Measurements from ENCODE around the gene ZNF296. TPM values are rescaled to one million over a fixed set of nuclear protein-coding genes. Genes with fewer than 3 reads are reported as not detected.

ZNF296 gene
- total and polyA plus RNA-seq, 2 of the 13 experiments (the other 11 are each of a cell fraction or from before 2014, with no cell fraction given): 0.26 to 0.62 TPM

DNA sequence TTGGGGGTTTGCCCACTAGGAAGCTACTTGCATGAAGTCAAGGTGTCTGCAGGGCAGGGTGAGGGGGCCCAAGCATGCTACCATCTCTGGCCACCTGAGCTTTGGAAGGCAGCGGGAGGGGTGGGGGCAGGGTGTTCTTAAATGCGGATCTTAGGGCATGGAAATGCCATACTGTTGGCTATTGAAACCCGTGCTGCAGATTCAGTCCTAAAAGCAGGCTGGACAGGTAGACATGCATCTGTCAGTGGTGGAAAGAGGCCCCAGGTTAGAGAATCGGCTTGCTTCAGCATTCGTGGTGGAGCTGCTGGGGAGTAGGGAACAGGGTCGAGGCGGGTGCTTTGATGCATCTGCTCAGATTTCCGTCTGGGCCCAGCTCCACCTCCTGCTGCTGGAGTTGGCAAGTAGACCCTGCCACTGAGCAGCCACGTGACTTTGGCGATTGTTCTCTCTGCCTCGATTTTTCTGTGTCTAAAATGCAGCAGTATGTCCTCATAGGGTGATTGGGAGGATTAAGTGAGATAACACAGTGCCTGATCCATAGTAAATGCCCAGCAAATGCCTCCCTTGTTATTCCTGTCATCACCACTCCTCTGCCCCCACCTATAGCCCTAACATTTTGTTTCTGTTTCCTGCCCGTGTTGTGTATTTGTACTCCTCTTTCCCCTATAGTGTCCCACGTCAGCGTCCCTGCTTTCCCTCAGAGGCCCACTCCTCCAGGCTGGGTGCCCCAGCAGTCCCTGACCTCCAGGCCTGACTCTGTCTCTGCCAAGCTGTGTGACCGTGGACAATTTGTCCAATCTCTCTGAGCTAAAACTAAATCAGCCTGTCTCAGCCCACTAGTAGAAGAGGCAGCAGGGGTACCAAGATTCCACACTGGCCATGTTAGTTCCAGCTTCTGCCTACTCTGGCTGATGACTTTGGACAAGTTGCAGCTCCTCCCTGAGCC, 22.5 kb upstream of the ZNF296 start (continued):
- TF ChIP-seq, protein P1, sequence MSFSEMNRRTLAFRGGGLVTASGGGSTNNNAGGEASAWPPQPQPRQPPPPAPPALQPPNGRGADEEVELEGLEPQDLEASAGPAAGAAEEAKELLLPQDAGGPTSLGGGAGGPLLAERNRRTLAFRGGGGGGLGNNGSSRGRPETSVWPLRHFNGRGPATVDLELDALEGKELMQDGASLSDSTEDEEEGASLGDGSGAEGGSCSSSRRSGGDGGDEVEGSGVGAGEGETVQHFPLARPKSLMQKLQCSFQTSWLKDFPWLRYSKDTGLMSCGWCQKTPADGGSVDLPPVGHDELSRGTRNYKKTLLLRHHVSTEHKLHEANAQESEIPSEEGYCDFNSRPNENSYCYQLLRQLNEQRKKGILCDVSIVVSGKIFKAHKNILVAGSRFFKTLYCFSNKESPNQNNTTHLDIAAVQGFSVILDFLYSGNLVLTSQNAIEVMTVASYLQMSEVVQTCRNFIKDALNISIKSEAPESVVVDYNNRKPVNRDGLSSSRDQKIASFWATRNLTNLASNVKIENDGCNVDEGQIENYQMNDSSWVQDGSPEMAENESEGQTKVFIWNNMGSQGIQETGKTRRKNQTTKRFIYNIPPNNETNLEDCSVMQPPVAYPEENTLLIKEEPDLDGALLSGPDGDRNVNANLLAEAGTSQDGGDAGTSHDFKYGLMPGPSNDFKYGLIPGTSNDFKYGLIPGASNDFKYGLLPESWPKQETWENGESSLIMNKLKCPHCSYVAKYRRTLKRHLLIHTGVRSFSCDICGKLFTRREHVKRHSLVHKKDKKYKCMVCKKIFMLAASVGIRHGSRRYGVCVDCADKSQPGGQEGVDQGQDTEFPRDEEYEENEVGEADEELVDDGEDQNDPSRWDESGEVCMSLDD (CRISPR knock-in tag; IDR thresholded peaks at IDR 0.05; ENCODE audit: borderline replicate concordance): no peak
- TF ChIP-seq, protein P2, sequence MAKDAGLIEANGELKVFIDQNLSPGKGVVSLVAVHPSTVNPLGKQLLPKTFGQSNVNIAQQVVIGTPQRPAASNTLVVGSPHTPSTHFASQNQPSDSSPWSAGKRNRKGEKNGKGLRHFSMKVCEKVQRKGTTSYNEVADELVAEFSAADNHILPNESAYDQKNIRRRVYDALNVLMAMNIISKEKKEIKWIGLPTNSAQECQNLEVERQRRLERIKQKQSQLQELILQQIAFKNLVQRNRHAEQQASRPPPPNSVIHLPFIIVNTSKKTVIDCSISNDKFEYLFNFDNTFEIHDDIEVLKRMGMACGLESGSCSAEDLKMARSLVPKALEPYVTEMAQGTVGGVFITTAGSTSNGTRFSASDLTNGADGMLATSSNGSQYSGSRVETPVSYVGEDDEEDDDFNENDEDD (CRISPR knock-in tag; IDR thresholded peaks at IDR 0.05; ENCODE audit: borderline replicate concordance): peak; percentile 8; the same call in 1 of the 2 replicates
- TF ChIP-seq, protein P3, sequence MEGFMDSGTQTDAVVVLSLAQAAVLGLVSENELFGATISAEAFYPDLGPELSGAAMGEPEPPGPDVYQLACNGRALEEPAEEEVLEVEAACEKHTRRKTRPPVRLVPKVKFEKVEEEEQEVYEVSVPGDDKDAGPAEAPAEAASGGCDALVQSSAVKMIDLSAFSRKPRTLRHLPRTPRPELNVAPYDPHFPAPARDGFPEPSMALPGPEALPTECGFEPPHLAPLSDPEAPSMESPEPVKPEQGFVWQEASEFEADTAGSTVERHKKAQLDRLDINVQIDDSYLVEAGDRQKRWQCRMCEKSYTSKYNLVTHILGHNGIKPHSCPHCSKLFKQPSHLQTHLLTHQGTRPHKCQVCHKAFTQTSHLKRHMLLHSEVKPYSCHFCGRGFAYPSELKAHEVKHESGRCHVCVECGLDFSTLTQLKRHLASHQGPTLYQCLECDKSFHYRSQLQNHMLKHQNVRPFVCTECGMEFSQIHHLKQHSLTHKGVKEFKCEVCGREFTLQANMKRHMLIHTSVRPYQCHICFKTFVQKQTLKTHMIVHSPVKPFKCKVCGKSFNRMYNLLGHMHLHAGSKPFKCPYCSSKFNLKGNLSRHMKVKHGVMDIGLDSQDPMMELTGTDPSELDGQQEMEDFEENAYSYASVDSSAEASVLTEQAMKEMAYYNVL (CRISPR knock-in tag; IDR thresholded peaks at IDR 0.05; ENCODE audit: borderline replicate concordance): 0 out of 2 replicates have a peak, but pooled peaks have one; percentile 15
- peak in 1 of 2 experiments; percentile 2; a peak in 1 of 4 replicates for TF ChIP-seq EP300 (IDR thresholded peaks at IDR 0.05; ENCODE audit: low read depth in 2 of 2, low read length in 2 of 2)
- no peak for TF ChIP-seq EP300 (CRISPR knock-in tag; IDR thresholded peaks at IDR 0.05; ENCODE audit: borderline replicate concordance)
- TF ChIP-seq, protein P4, sequence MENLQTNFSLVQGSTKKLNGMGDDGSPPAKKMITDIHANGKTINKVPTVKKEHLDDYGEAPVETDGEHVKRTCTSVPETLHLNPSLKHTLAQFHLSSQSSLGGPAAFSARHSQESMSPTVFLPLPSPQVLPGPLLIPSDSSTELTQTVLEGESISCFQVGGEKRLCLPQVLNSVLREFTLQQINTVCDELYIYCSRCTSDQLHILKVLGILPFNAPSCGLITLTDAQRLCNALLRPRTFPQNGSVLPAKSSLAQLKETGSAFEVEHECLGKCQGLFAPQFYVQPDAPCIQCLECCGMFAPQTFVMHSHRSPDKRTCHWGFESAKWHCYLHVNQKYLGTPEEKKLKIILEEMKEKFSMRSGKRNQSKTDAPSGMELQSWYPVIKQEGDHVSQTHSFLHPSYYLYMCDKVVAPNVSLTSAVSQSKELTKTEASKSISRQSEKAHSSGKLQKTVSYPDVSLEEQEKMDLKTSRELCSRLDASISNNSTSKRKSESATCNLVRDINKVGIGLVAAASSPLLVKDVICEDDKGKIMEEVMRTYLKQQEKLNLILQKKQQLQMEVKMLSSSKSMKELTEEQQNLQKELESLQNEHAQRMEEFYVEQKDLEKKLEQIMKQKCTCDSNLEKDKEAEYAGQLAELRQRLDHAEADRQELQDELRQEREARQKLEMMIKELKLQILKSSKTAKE (CRISPR knock-in tag; IDR thresholded peaks at IDR 0.05; ENCODE audit: borderline replicate concordance): 0 out of 2 replicates have a peak, but pooled peaks have one; percentile 14
- TF ChIP-seq, protein P5, sequence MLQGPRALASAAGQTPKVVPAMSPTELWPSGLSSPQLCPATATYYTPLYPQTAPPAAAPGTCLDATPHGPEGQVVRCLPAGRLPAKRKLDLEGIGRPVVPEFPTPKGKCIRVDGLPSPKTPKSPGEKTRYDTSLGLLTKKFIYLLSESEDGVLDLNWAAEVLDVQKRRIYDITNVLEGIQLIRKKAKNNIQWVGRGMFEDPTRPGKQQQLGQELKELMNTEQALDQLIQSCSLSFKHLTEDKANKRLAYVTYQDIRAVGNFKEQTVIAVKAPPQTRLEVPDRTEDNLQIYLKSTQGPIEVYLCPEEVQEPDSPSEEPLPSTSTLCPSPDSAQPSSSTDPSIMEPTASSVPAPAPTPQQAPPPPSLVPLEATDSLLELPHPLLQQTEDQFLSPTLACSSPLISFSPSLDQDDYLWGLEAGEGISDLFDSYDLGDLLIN (CRISPR knock-in tag; IDR thresholded peaks at IDR 0.05; ENCODE audit: borderline replicate concordance): no peak
- TF ChIP-seq ZNF747 (CRISPR knock-in tag; IDR thresholded peaks at IDR 0.05; ENCODE audit: borderline replicate concordance): no peak
- TF ChIP-seq NR2F2 (IDR thresholded peaks at IDR 0.05; ENCODE audit: borderline replicate concordance, low read depth): no peak
- no peak for TF ChIP-seq ZNF230 (CRISPR knock-in tag; IDR thresholded peaks at IDR 0.05)
- TF ChIP-seq TOE1 (CRISPR knock-in tag; IDR thresholded peaks at IDR 0.05): no peak
- 0 out of 2 replicates have a peak, but pooled peaks have one; percentile 41 for TF ChIP-seq MTF2 (CRISPR knock-in tag; IDR thresholded peaks at IDR 0.05; ENCODE audit: borderline replicate concordance)
- TF ChIP-seq ZBTB38 (CRISPR knock-in tag; IDR thresholded peaks at IDR 0.05): peak; percentile 27; the same call in 1 of the 2 replicates
- TF ChIP-seq ZNF350 (CRISPR knock-in tag; IDR thresholded peaks at IDR 0.05; ENCODE audit: borderline replicate concordance, low read depth): 0 out of 2 replicates have a peak, but pooled peaks have one; percentile 9
- peak; percentile 54; the same call in 1 of the 2 replicates for TF ChIP-seq SSRP1 (CRISPR knock-in tag; IDR thresholded peaks at IDR 0.05)
- TF ChIP-seq ARNTL (CRISPR knock-in tag; IDR thresholded peaks at IDR 0.05): peak; percentile 65; the same call in 1 of the 2 replicates
- peak; percentile 31; the same call in 1 of the 2 replicates for TF ChIP-seq ZSCAN25 (CRISPR knock-in tag; IDR thresholded peaks at IDR 0.05)
- TF ChIP-seq SNAI1 (CRISPR knock-in tag; IDR thresholded peaks at IDR 0.05; ENCODE audit: borderline replicate concordance): no peak
